Neural progenitor cell (in vitro differentiated cells): ENCODE results near the gene ZNF117. TPM values are rescaled to one million over a fixed set of nuclear protein-coding genes. Genes with fewer than 3 reads are reported as not detected.
"Not testable (repeated sequence)": the region's sequence is repeated elsewhere in the genome, so short reads cannot be mapped to it uniquely, and the experiment has no call there.

Experiments used
- DNase-seq: peaks from one replicate; pipeline ENCODE4 v3.0.0-alpha.2; 2016; ENCODE audit warnings: low spot score
- H2AFZ ChIP-seq: fragments of 200-600 bp; sonication (generic); replicated peaks from 2 replicates; pipeline ENCODE4 v1.6.1; 2016; ENCODE audit warnings: antibody characterized with exemption
- H3F3A ChIP-seq: fragments of 200-600 bp; sonication (generic); 2 replicates; pipeline ENCODE4 v1.6.1; 2016; ENCODE audit warnings: antibody characterized with exemption, low read depth
- H3K27ac ChIP-seq: fragments of 200-600 bp; sonication (generic); 2 replicates; pipeline ENCODE4 v1.5.1; 2016; ENCODE audit warnings: mild to moderate bottlenecking
- H3K27me3 ChIP-seq: fragments of 200-600 bp; sonication (generic); 2 replicates; pipeline ENCODE4 v1.6.1; 2016; ENCODE audit warnings: mild to moderate bottlenecking, moderate library complexity
- H3K36me3 ChIP-seq: fragments of 200-600 bp; sonication (generic); 2 replicates; pipeline ENCODE4 v1.5.1; 2016
- H3K4me1 ChIP-seq: fragments of 200-600 bp; sonication (generic); 2 replicates; pipeline ENCODE4 v1.6.1; 2016; ENCODE audit warnings: mixed run types
- H3K4me2 ChIP-seq: fragments of 200-600 bp; sonication (generic); 2 replicates; pipeline ENCODE4 v1.6.1; 2016
- H3K4me3 ChIP-seq: fragments of 200-600 bp; sonication (generic); 2 replicates; pipeline ENCODE4 v1.5.1; 2016
- H3K79me2 ChIP-seq: fragments of 200-600 bp; sonication (generic); 2 replicates; pipeline ENCODE4 v1.6.1; 2016; ENCODE audit warnings: low read depth
- H3K9ac ChIP-seq: fragments of 200-600 bp; sonication (generic); 2 replicates; pipeline ENCODE4 v1.6.1; 2016
- H3K9me3 ChIP-seq: fragments of 200-600 bp; sonication (generic); 2 replicates; pipeline ENCODE4 v1.5.1; 2016; ENCODE audit warnings: low read depth
- H4K20me1 ChIP-seq: fragments of 200-600 bp; sonication (generic); 2 replicates; pipeline ENCODE4 v1.6.1; 2016; ENCODE audit warnings: low read depth
- H3K27ac Mint-ChIP-seq: 3 replicates; pipeline ENCODE4 v1.8.0; 2021; ENCODE audit warnings: mixed read lengths
- H3K27me3 Mint-ChIP-seq: 2 replicates; pipeline ENCODE4 v1.8.0; 2022; ENCODE audit warnings: low read depth, mild to moderate bottlenecking, inconsistent platforms, moderate library complexity, mixed read lengths; ENCODE audit not compliant: insufficient read depth
- H3K36me3 Mint-ChIP-seq: 3 replicates; pipeline ENCODE4 v1.8.0; 2021; ENCODE audit warnings: mixed read lengths
- H3K4me1 Mint-ChIP-seq: 3 replicates; pipeline ENCODE4 v1.8.0; 2021; ENCODE audit warnings: mixed read lengths
- H3K4me3 Mint-ChIP-seq: 3 replicates; pipeline ENCODE4 v1.8.0; 2021; ENCODE audit warnings: mild to moderate bottlenecking, moderate library complexity, mixed read lengths
- H3K9me3 Mint-ChIP-seq: 3 replicates; pipeline ENCODE4 v1.8.0; 2020; ENCODE audit warnings: mixed read lengths
- CTCF ChIP-seq: fragments of 200-600 bp; sonication (generic); IDR thresholded peaks from 2 replicates; pipeline ENCODE4 v1.5.1; 2017; ENCODE audit warnings: antibody characterized with exemption, mild to moderate bottlenecking
- EZH2 ChIP-seq: fragments of 200-600 bp; sonication (generic); IDR thresholded peaks from 2 replicates; pipeline ENCODE4 v1.6.1; 2017; ENCODE audit warnings: antibody characterized with exemption, mild to moderate bottlenecking, moderate library complexity
- EZH2phosphoT487 ChIP-seq: fragments of 200-600 bp; sonication (generic); IDR thresholded peaks from 2 replicates; pipeline ENCODE4 v1.6.1; 2017; ENCODE audit warnings: antibody characterized with exemption
- total RNA-seq: library from RNA; depleted of rRNA; stranded (reverse); fragments of >200 nt; gene quantifications from 2 replicates; pipeline ENCODE4 v1.2.3, GENCODE V29; 2015; ENCODE audit warnings: low replicate concordance

ZNF117 gene
- total RNA-seq: 35.8 and 71.6 TPM in 2 replicates

GRCh38 chr7:64990936-64991335 is at the start of gene ZNF117:
Gene ZNF117, minus strand, starts transcription at chr7:64991036.
- no peak within 1 kb of the TSS for H3K4me3 ChIP-seq
- peaks cover 16% of the 10 kb centered on the region for H3K79me2 ChIP-seq
- no peaks in the 10 kb centered on the region for H3K27me3 ChIP-seq
- Mint-ChIP-seq H3K36me3 (peaks cover 87% of the 10 kb centered on the region), H3K9me3 (peaks cover 93% of the 10 kb centered on the region), H3K27ac (no peak within 1 kb of the TSS), H3K27me3 (peaks cover 5% of the 10 kb centered on the region), H3K4me3 (no peak within 1 kb of the TSS), H3K4me1 (no peaks in the 10 kb centered on the region)
- no peaks in the 10 kb centered on the region for H3F3A ChIP-seq
- no peak within 1 kb of the TSS for H3K9ac ChIP-seq
- peaks cover 40% of the 10 kb centered on the region for H3K36me3 ChIP-seq
- DNase-seq: no peak
- no peak within 1 kb of the TSS for H3K27ac ChIP-seq
- H4K20me1 ChIP-seq: no peaks in the 10 kb centered on the region
- no peak within 1 kb of the TSS for H3K4me2 ChIP-seq
- H3K9me3 ChIP-seq: peaks cover 22% of the 10 kb centered on the region
- TF ChIP-seq CTCF: no peak
- no peak for TF ChIP-seq EZH2
- no peak for TF ChIP-seq EZH2phosphoT487
- no peak within 1 kb of the TSS for H2AFZ ChIP-seq
- H3K4me1 ChIP-seq: no peaks in the 10 kb centered on the region

- peak overlapping the region; percentile 97 for H3K4me3 Mint-ChIP-seq
- H3K4me1 Mint-ChIP-seq: peaks cover 11% of the 10 kb centered on the region
- H3K27me3 ChIP-seq, H3F3A ChIP-seq, H3K9me3 ChIP-seq, H3K36me3 Mint-ChIP-seq, H2AFZ ChIP-seq, H3K4me1 ChIP-seq, H3K9me3 Mint-ChIP-seq, H3K36me3 ChIP-seq, H3K27me3 Mint-ChIP-seq: not testable (repeated sequence)
- H4K20me1 ChIP-seq: peaks cover 23% of the 10 kb centered on the region
- DNase-seq: peak; percentile 60
- H3K79me2 ChIP-seq: peaks cover 46% of the 10 kb centered on the region
- H3K27ac Mint-ChIP-seq: peak overlapping the region; percentile 97
- peak overlapping the region; percentile 75 for H3K4me2 ChIP-seq
- H3K4me3 ChIP-seq: peak overlapping the region; percentile 90
- peak overlapping the region; percentile 93 for H3K9ac ChIP-seq
- H3K27ac ChIP-seq: peak overlapping the region; percentile 97
Measured at GRCh38 chr7:65038767-65039166, 47.9 kb upstream of the ZNF117 start.

GRCh38 chr7:65037740-65038688 is 47.2 kb upstream of the ZNF117 start:
- no peaks in the 10 kb centered on the region for H3K9me3 Mint-ChIP-seq
- Histone ChIP-seq H3K27me3 (no peaks in the 10 kb centered on the region), H3F3A (peaks cover 4% of the 10 kb centered on the region), H3K4me3 (peak overlapping the region; percentile 90), H2AFZ (peak overlapping the region; percentile 100), H3K9ac (peak overlapping the region; percentile 93), H3K79me2 (peaks cover 39% of the 10 kb centered on the region), H3K9me3 (no peaks in the 10 kb centered on the region), H4K20me1 (peaks cover 23% of the 10 kb centered on the region), H3K27ac (peak overlapping the region; percentile 97), H3K4me1 (peaks cover 8% of the 10 kb centered on the region), H3K4me2 (peak overlapping the region; percentile 65), H3K36me3 (no peaks in the 10 kb centered on the region)
- DNase-seq: peak; percentile 97
- no peak overlapping the region for H3K27ac Mint-ChIP-seq
- H3K36me3 Mint-ChIP-seq: peaks cover 8% of the 10 kb centered on the region
- peaks cover 7% of the 10 kb centered on the region for H3K27me3 Mint-ChIP-seq
- peaks cover 11% of the 10 kb centered on the region for H3K4me1 Mint-ChIP-seq
- TF ChIP-seq EZH2 (no peak), CTCF (peak; percentile 41), EZH2phosphoT487 (no peak)
- H3K4me3 Mint-ChIP-seq: peak overlapping the region; percentile 88

- DNase-seq, H3K9me3 Mint-ChIP-seq, H3K9me3 ChIP-seq, H3K36me3 ChIP-seq, H2AFZ ChIP-seq, H3K36me3 Mint-ChIP-seq, H3K27me3 ChIP-seq, H3K27ac Mint-ChIP-seq, H3K4me1 ChIP-seq, H3K9ac ChIP-seq, H3K27me3 Mint-ChIP-seq, H3K4me3 ChIP-seq, H3K27ac ChIP-seq, H3F3A ChIP-seq, H3K4me2 ChIP-seq, H3K4me3 Mint-ChIP-seq: not testable (repeated sequence)
- H4K20me1 ChIP-seq: peaks cover 14% of the 10 kb centered on the region
- H3K4me1 Mint-ChIP-seq: peaks cover 11% of the 10 kb centered on the region
- peaks cover 28% of the 10 kb centered on the region for H3K79me2 ChIP-seq
Measured at GRCh38 chr7:65036526-65036925, 45.7 kb upstream of the ZNF117 start.

- not testable (repeated sequence) for H3K4me3 Mint-ChIP-seq, H2AFZ ChIP-seq, H3K36me3 ChIP-seq, H3K4me2 ChIP-seq, H3K27me3 Mint-ChIP-seq, H3K27me3 ChIP-seq, DNase-seq, H3K9me3 Mint-ChIP-seq, H3K9ac ChIP-seq, H3K36me3 Mint-ChIP-seq, H3K4me3 ChIP-seq, H3F3A ChIP-seq, H3K9me3 ChIP-seq, H3K27ac ChIP-seq, H3K27ac Mint-ChIP-seq, H3K4me1 ChIP-seq
- Histone ChIP-seq H3K79me2 (peaks cover 17% of the 10 kb centered on the region), H4K20me1 (peaks cover 10% of the 10 kb centered on the region)
- peaks cover 11% of the 10 kb centered on the region for H3K4me1 Mint-ChIP-seq
Measured at GRCh38 chr7:65035469-65035868, 44.6 kb upstream of the ZNF117 start.

- not testable (repeated sequence) for H3K36me3 ChIP-seq, H3K9ac ChIP-seq, H3K27me3 ChIP-seq, H3K27ac Mint-ChIP-seq, H3K4me3 Mint-ChIP-seq, H2AFZ ChIP-seq, H3K9me3 ChIP-seq, H3K4me2 ChIP-seq, H3F3A ChIP-seq, H3K4me1 ChIP-seq, H3K79me2 ChIP-seq, H3K4me1 Mint-ChIP-seq, H3K36me3 Mint-ChIP-seq, H4K20me1 ChIP-seq, H3K9me3 Mint-ChIP-seq, H3K27me3 Mint-ChIP-seq, DNase-seq, H3K4me3 ChIP-seq, H3K27ac ChIP-seq
Measured at GRCh38 chr7:65034120-65034782, 43.4 kb upstream of the ZNF117 start.
